IMR-90 (cell line): ENCODE measurements around the gene FBXO44. TPM values are rescaled to one million over a fixed set of nuclear protein-coding genes. Genes with fewer than 3 reads are reported as not detected.

Experiments
- ATAC-seq: fragments of 200-7000 bp; cut with Tn5 transposase; 2 replicates; pipeline ENCODE4 v1.9.1; 2020; ENCODE audit warnings: low read depth, mild to moderate bottlenecking, moderate library complexity
- BruUV-seq: library from RNA; stranded (reverse); fragments of 400-500 nt; replicated peaks from 2 replicates; lab custom pipeline; 2021; lab: Mats Ljungman, UMichigan
- CTCF ChIA-PET: fragments of 300-600 bp; formaldehyde crosslinking; extraction: SDS; loops from one replicate; lab custom pipeline; 2021; ENCODE audit warnings: antibody characterized with exemption; lab: Yijun Ruan, JAX
- POLR2A ChIA-PET: fragments of 300-600 bp; sonication (Branson Sonifier 250); formaldehyde crosslinking; loops from one replicate; lab custom pipeline; 2022; ENCODE audit warnings: antibody characterized with exemption; ENCODE audit not compliant: unreplicated experiment; lab: Charles Lee
- DNase-seq: peaks from one replicate; pipeline ENCODE4 v3.0.0; 2013
- H2AFZ ChIP-seq: replicated peaks from 2 replicates; pipeline ENCODE3; 2013; ENCODE audit warnings: low read length, mild to moderate bottlenecking; ENCODE audit not compliant: poor library complexity
- H2AK5ac ChIP-seq: 2 replicates; pipeline ENCODE4 v1.6.1; 2013; ENCODE audit warnings: low read depth, low read length, inconsistent platforms
- H2AK9ac ChIP-seq: replicated peaks from 2 replicates; pipeline ENCODE3; 2013; ENCODE audit warnings: mild to moderate bottlenecking, low read depth, low read length, moderate library complexity; ENCODE audit not compliant: poor library complexity
- H2BK120ac ChIP-seq: 2 replicates; pipeline ENCODE4 v1.6.1; 2013; ENCODE audit warnings: low read depth, low read length, inconsistent platforms
- H2BK15ac ChIP-seq: 3 replicates; pipeline ENCODE4 v1.6.1; 2013; ENCODE audit warnings: low read depth, low read length, inconsistent platforms
- H2BK20ac ChIP-seq: 2 replicates; pipeline ENCODE4 v1.6.1; 2013; ENCODE audit warnings: low read depth, mild to moderate bottlenecking, inconsistent platforms, low read length, moderate library complexity
- H2BK5ac ChIP-seq: 2 replicates; pipeline ENCODE4 v1.6.1; 2013; ENCODE audit warnings: mild to moderate bottlenecking, low read depth, low read length, inconsistent platforms; ENCODE audit not compliant: poor library complexity, severe bottlenecking
- H3K14ac ChIP-seq: replicated peaks from 2 replicates; pipeline ENCODE4 v1.6.1; 2013; ENCODE audit warnings: low read depth, low read length, inconsistent platforms
- H3K18ac ChIP-seq: 2 replicates; pipeline ENCODE4 v1.6.1; 2013; ENCODE audit warnings: low read depth, low read length, control low read depth
- H3K23ac ChIP-seq: 2 replicates; pipeline ENCODE4 v1.6.1; 2013; ENCODE audit warnings: low read depth, low read length, inconsistent platforms
- H3K27ac ChIP-seq: 2 replicates; pipeline ENCODE4 v1.5.1; 2013; ENCODE audit warnings: mild to moderate bottlenecking, control low read depth, low read length; ENCODE audit not compliant: insufficient read depth
- H3K27me3 ChIP-seq: 2 replicates; pipeline ENCODE4 v1.6.1; 2013; ENCODE audit warnings: low read length; ENCODE audit not compliant: control insufficient read depth, insufficient read depth
- H3K36me3 ChIP-seq: 2 replicates; pipeline ENCODE4 v1.6.1; 2013; ENCODE audit warnings: low read length, mixed read lengths; ENCODE audit not compliant: control insufficient read depth, insufficient read depth
- H3K4ac ChIP-seq: 2 replicates; pipeline ENCODE4 v1.6.1; 2013; ENCODE audit warnings: low read depth, low read length, inconsistent platforms
- H3K4me1 ChIP-seq: 2 replicates; pipeline ENCODE4 v1.6.1; 2013; ENCODE audit warnings: low read length, mixed read lengths; ENCODE audit not compliant: control insufficient read depth, insufficient read depth
- H3K4me2 ChIP-seq: 2 replicates; pipeline ENCODE4 v1.6.1; 2013; ENCODE audit warnings: low read depth, mild to moderate bottlenecking, control low read depth, low read length, moderate library complexity
- H3K4me3 ChIP-seq: 2 replicates; pipeline ENCODE4 v1.5.1; 2013; ENCODE audit warnings: low read depth, mild to moderate bottlenecking, control low read depth, low read length, moderate library complexity; ENCODE audit not compliant: insufficient read depth
- H3K56ac ChIP-seq: 2 replicates; pipeline ENCODE4 v1.6.1; 2013; ENCODE audit warnings: low read length, inconsistent platforms; ENCODE audit not compliant: insufficient read depth; ENCODE audit errors: extremely low read depth
- H3K79me1 ChIP-seq, 2 experiments: 2 replicates each; pipeline ENCODE4 v1.6.1; 2013; ENCODE audit warnings: low read length in 2 of 2, inconsistent platforms in 1 of 2, low read depth in 1 of 2
- H3K9ac ChIP-seq: 2 replicates; pipeline ENCODE4 v1.6.1; 2013; ENCODE audit warnings: low read depth, low read length, control low read depth
- H3K9me1 ChIP-seq: 2 replicates; pipeline ENCODE4 v1.6.1; 2013; ENCODE audit warnings: low read length, inconsistent platforms; ENCODE audit not compliant: insufficient read depth
- H3K9me3 ChIP-seq: 2 replicates; pipeline ENCODE4 v1.6.1; 2013; ENCODE audit warnings: low read length; ENCODE audit not compliant: control insufficient read depth, insufficient read depth
- H4K20me1 ChIP-seq: 2 replicates; pipeline ENCODE4 v1.6.1; 2013; ENCODE audit warnings: low read length, inconsistent platforms; ENCODE audit not compliant: insufficient read depth
- H4K5ac ChIP-seq: 2 replicates; pipeline ENCODE4 v1.6.1; 2013; ENCODE audit warnings: mild to moderate bottlenecking, low read depth, low read length, control low read depth
- H4K8ac ChIP-seq, 2 experiments: 2 replicates each; pipeline ENCODE4 v1.6.1; 2013; ENCODE audit warnings: low read depth in 2 of 2, low read length in 2 of 2, control low read depth in 1 of 2, inconsistent platforms in 1 of 2
- H4K91ac ChIP-seq: 2 replicates; pipeline ENCODE4 v1.6.1; 2013; ENCODE audit warnings: low read depth, low read length, inconsistent platforms; ENCODE audit not compliant: insufficient read depth
- CEBPB ChIP-seq: IDR thresholded peaks from 2 replicates; pipeline ENCODE4 v1.6.1; 2012; ENCODE audit warnings: low read depth, low read length, improper control_type of control experiment
- CHD1 ChIP-seq: IDR thresholded peaks from 2 replicates; pipeline ENCODE4 v1.6.1; 2012; ENCODE audit warnings: low read depth, low read length, improper control_type of control experiment
- CTCF ChIP-seq: conservative IDR thresholded peaks from 2 replicates; pipeline ENCODE4 v1.5.1; 2012; ENCODE audit warnings: mild to moderate bottlenecking, low read depth, low read length, improper control_type of control experiment
- ELK1 ChIP-seq: fragments of 150-350 bp; IDR thresholded peaks from 2 replicates; pipeline ENCODE4 v1.6.1; 2016; ENCODE audit warnings: low read depth, mild to moderate bottlenecking, low read length, moderate library complexity, borderline replicate concordance
- FOS ChIP-seq: fragments of 150-350 bp; IDR thresholded peaks from 2 replicates; pipeline ENCODE4 v1.6.1; 2016; ENCODE audit warnings: low read depth, low read length
- MAFK ChIP-seq: IDR thresholded peaks from 2 replicates; pipeline ENCODE4 v1.6.1; 2012; ENCODE audit warnings: low read depth, low read length, improper control_type of control experiment
- MAZ ChIP-seq: IDR thresholded peaks from 2 replicates; pipeline ENCODE4 v1.6.1; 2012; ENCODE audit warnings: low read depth, mild to moderate bottlenecking, low read length, improper control_type of control experiment, moderate library complexity, borderline replicate concordance
- NFE2L2 ChIP-seq: fragments of 150-350 bp; IDR thresholded peaks from 2 replicates; pipeline ENCODE4 v1.6.1; 2016; ENCODE audit warnings: low read depth, mild to moderate bottlenecking, low read length
- RFX5 ChIP-seq: IDR thresholded peaks from 2 replicates; pipeline ENCODE4 v1.8.0; 2012; ENCODE audit warnings: low read depth, mild to moderate bottlenecking, low read length, moderate library complexity
- SMC3 ChIP-seq: fragments of 150-350 bp; IDR thresholded peaks from 2 replicates; pipeline ENCODE4 v1.6.1; 2016; ENCODE audit warnings: low read depth, mild to moderate bottlenecking, antibody characterized with exemption, low read length, moderate library complexity
- USF2 ChIP-seq: fragments of 150-350 bp; IDR thresholded peaks from 2 replicates; pipeline ENCODE4 v1.6.1; 2017; ENCODE audit warnings: mild to moderate bottlenecking, antibody characterized with exemption, low read length, low read depth
- WGBS, 2 experiments: methylation state at CpG; one replicate each; pipeline versions ENCODE4 v1.1.5 to v1.1.7; 2013; ENCODE audit warnings: missing lambda C conversion rate in 2 of 2; ENCODE audit not compliant: insufficient read length in 1 of 2; ENCODE audit errors: extremely low coverage in 2 of 2; 5-methylcytosine and 5-hydroxymethylcytosine counted together
- dilution Hi-C: fragments of 300-500 bp; cut with HindIII; formaldehyde crosslinking; loops from one replicate; pipeline ENCODE4 v1.14.3; 2018; ENCODE audit warnings: low sequenced_read_pairs; ENCODE audit not compliant: unreplicated experiment
- in situ Hi-C: fragments of 300-500 bp; cut with MboI; formaldehyde crosslinking; loops from 3 replicates; pipeline ENCODE4 v1.14.3; 2019; ENCODE audit warnings: low sequenced_read_pairs, inconsistent platforms, mixed read lengths
- intact Hi-C: fragments of 100-400 bp; cut with micrococcal nuclease; formaldehyde crosslinking; loops from 2 replicates; pipeline ENCODE4 v1.10.0; 2022
- polyA plus RNA-seq, 3 experiments: library from polyadenylated mRNA; depleted of rRNA; stranded (reverse); fragments of >200 nt; gene quantifications; 2 replicates each; pipeline ENCODE4 v1.2.3, GENCODE V29; 2012; ENCODE audit warnings: low replicate concordance in 1 of 3
- total RNA-seq: library from RNA; depleted of rRNA; stranded (reverse); fragments of >200 nt; gene quantifications from 2 replicates; pipeline ENCODE4 v1.2.3, GENCODE V29; 2012

The FBXO44 gene
- total and polyA plus RNA-seq, 2 of the 4 experiments (the other 2 are of a cell fraction) = 9.3 to 25.5 TPM

DNA sequence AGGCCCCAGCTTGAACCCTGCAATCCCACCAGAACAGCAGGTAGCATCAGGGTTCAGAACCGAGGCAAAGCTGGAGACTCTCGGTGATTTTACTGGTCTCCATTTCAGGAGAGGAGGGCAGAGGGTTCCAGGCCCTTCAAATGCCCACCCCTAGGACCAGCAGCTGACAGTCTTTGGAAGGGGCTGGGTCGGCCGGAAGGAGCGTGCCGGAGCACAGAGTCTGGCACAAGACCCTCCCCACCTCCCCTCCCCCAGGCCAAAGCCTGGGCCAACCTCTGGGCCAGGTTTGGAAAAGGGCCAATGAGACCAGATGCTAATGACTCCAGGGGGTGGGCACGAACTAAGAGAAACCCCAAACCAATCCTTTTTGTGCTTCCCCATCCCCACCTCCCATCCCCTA, 7.3 kb upstream of the FBXO44 start:
- ATAC-seq (no peak), DNase-seq (no peak)
- TF ChIP-seq NFE2L2 (no peak), CTCF (no peak), MAZ (no peak), RFX5 (no peak), MAFK (no peak), USF2 (no peak), CHD1 (no peak), ELK1 (no peak), SMC3 (no peak), CEBPB (no peak), FOS (no peak)
- Histone ChIP-seq H4K91ac (no peak overlapping the region), H2BK120ac (no peak overlapping the region), H3K9me1 (no peaks in the 10 kb centered on the region), H4K20me1 (no peaks in the 10 kb centered on the region; the same call in 1 of the 2 replicates), H3K4me1 (no peaks in the 10 kb centered on the region; the same call in 1 of the 2 replicates), H3K14ac (no peak overlapping the region), H3K4ac (no peak overlapping the region), H2BK15ac (no peak overlapping the region), H3K9ac (no peak overlapping the region), H2AK5ac (no peak overlapping the region), H3K36me3 (no peaks in the 10 kb centered on the region), H3K56ac (no peak overlapping the region), H2AFZ (no peak overlapping the region), H3K9me3 (no peaks in the 10 kb centered on the region), H4K8ac (no peak overlapping the region), H3K4me3 (no peak overlapping the region), H3K23ac (no peak overlapping the region), H3K79me1 (no peaks in the 10 kb centered on the region), H4K5ac (no peak overlapping the region), H2BK5ac (no peak overlapping the region), H2BK20ac (no peak overlapping the region), H3K18ac (no peak overlapping the region), H3K4me2 (no peak overlapping the region), H3K27ac (no peak overlapping the region), H3K27me3 (peaks cover 19% of the 10 kb centered on the region), H2AK9ac (no peak overlapping the region)
- CTCF ChIA-PET = no interaction called here
- no TSS peak for BruUV-seq
- POLR2A ChIA-PET = no interaction called here
- in situ Hi-C loops (loop anchor here (10.0 kb wide), 1 partner anchor 613 kb away; no protein-coding TSS in a partner anchor), dilution Hi-C loops (no loop called here), intact Hi-C loops (no loop called here)
- 53% methylated on average over 3 of the region's 7 CpGs; no CpG with 5 or more reads in 1 of the 2 experiments for WGBS, 2 experiments
